ENCODE measurements around the gene ZSWIM5. TPM values are rescaled to one million over a fixed set of nuclear protein-coding genes. Genes with fewer than 3 reads are reported as not detected.
"Not testable (repeated sequence)": the region's sequence is repeated elsewhere in the genome, so short reads cannot be mapped to it uniquely, and the experiment has no call there.

Gene ZSWIM5
- total and polyA plus RNA-seq, 2 experiments from 2014 or later = 6.6 to 7.6 TPM

DNA sequence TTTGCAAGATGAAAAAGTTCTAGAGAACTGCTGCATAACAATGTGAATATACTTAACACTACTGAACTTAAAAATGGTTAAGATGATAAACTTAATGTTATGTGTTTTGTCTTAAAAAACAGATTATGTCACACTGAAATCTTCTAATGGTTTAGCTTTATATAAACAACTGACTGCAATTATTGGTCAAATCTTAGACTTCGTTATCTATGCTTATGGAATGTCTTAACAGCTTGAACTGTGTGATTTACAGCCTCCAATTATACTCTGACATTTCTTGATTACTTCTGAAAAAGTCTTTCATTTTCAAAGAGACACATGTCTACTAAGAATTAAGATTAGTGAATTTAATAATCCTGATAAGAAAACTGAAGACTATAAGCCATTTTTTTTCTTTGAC, 71.1 kb downstream of the ZSWIM5 start:
- TF ChIP-seq, protein P1, sequence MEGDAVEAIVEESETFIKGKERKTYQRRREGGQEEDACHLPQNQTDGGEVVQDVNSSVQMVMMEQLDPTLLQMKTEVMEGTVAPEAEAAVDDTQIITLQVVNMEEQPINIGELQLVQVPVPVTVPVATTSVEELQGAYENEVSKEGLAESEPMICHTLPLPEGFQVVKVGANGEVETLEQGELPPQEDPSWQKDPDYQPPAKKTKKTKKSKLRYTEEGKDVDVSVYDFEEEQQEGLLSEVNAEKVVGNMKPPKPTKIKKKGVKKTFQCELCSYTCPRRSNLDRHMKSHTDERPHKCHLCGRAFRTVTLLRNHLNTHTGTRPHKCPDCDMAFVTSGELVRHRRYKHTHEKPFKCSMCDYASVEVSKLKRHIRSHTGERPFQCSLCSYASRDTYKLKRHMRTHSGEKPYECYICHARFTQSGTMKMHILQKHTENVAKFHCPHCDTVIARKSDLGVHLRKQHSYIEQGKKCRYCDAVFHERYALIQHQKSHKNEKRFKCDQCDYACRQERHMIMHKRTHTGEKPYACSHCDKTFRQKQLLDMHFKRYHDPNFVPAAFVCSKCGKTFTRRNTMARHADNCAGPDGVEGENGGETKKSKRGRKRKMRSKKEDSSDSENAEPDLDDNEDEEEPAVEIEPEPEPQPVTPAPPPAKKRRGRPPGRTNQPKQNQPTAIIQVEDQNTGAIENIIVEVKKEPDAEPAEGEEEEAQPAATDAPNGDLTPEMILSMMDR (IDR thresholded peaks at IDR 0.05; ENCODE audit: low read depth, low read length) = no peak
- no peak overlapping the region for H3K4me3 ChIP-seq
- H3K27ac ChIP-seq = no peak overlapping the region
- no peak for DNase-seq (ENCODE audit: low read depth in 1 of 2, low spot score in 1 of 2)
- no peaks in the 10 kb centered on the region for H3K4me1 ChIP-seq (ENCODE audit: low read depth)
- no peaks in the 10 kb centered on the region for H3K27me3 ChIP-seq
- no peaks in the 10 kb centered on the region for H3K36me3 ChIP-seq
- no peaks in the 10 kb centered on the region for H3K9me3 ChIP-seq (ENCODE audit: low read depth)

DNA sequence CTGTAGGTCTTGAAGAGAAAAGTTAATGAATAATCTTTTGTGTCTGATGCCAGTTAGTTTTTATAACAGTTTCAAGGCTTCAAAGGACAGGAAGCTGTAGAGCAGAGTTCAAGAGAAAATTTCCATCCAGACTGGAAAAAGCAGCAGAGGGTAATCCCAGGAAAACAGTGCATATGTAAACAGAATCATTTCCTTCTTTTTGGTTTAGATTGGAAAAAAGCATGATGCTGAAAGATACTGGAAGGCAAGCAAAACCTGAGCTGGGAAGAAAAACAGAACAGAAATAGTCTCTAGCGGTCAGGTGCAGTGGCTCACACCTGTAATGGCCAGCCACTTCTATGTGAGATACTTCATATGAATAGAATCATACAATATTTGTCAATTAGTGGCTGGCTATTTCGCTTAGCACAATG, 71.9 kb downstream of the ZSWIM5 start:
- Histone ChIP-seq H3K4me3 (no peak overlapping the region), H3K4me1 (ENCODE audit: low read depth) (no peaks in the 10 kb centered on the region), H3K36me3 (no peaks in the 10 kb centered on the region), H3K27ac (no peak overlapping the region), H3K27me3 (no peaks in the 10 kb centered on the region), H3K9me3 (ENCODE audit: low read depth) (no peaks in the 10 kb centered on the region)
- no peak for DNase-seq (ENCODE audit: low read depth in 1 of 2, low spot score in 1 of 2)
- TF ChIP-seq, protein P1 (IDR thresholded peaks at IDR 0.05; ENCODE audit: low read depth, low read length) = no peak

DNA sequence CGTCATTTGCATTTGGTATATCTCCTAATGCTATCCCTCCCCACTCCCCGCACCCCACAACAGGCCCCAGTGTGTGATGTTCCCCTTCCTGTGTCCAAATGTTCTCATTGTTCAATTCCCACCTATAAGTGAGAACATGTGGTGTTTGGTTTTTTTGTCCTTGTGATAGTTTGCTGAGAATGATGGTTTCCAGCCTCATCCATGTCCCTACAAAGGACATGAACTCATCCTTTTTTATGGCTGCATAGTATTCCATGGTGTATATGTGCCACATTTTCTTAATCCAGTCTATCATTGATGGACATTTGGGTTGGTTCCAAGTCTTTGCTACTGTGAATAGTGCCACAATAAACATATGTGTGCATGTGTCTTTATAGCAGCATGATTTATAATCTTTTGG, 73.7 kb downstream of the ZSWIM5 start:
- H3K4me1 ChIP-seq (ENCODE audit: low read depth); H3K27ac ChIP-seq; H3K27me3 ChIP-seq; H3K9me3 ChIP-seq (ENCODE audit: low read depth); DNase-seq (ENCODE audit: low read depth in 1 of 2, low spot score in 1 of 2); H3K36me3 ChIP-seq; H3K4me3 ChIP-seq: not testable (repeated sequence)

DNA sequence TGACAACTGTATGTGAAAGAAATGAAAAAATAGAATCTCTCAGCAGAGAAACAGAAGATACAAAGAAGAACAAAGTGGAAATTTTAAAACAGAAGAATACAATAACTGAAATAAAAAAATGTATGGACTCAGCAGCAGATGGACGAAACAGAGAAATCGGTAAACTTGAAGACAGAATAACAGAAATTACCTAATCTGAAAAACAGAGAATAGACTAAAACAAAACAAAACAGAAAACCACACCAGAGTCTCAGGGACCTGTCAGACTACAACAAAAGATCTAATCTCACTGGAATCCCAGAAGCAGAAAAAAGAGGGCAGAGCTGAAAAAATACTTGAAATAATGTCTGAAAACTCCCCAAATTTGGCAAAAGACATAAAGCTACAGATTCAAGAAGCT, 83.0 kb downstream of the ZSWIM5 start:
- no peak for DNase-seq (ENCODE audit: low read depth in 1 of 2, low spot score in 1 of 2)
- no peak overlapping the region for H3K27ac ChIP-seq
- TF ChIP-seq, protein P1 (IDR thresholded peaks at IDR 0.05; ENCODE audit: low read depth, low read length) = no peak
- H3K9me3 ChIP-seq (ENCODE audit: low read depth) = no peaks in the 10 kb centered on the region
- no peaks in the 10 kb centered on the region for H3K4me1 ChIP-seq (ENCODE audit: low read depth)
- H3K36me3 ChIP-seq = no peaks in the 10 kb centered on the region
- no peak overlapping the region for H3K4me3 ChIP-seq
- H3K27me3 ChIP-seq = no peaks in the 10 kb centered on the region

DNA sequence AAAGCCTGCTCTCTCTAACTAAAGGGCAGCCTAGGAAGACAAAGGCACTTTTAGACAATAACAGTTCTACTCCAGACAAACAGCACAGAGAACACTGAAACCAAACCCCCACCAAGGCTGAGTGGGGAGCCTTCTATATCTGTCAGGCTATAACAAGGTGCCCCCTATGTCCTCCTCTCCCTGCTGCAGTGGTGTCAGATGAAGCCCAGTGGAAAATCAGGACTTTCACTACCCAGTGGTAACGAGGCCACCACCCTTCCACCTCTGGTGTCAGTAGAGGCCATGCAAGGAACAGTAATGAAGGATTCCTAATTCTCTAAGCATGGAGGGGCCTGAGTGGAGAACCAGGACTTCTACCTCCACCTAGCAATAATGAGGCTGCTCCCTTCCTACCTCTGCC, 83.7 kb downstream of the ZSWIM5 start:
- Histone ChIP-seq H3K4me3 (no peak overlapping the region), H3K36me3 (no peaks in the 10 kb centered on the region)
- DNase-seq (ENCODE audit: low read depth in 1 of 2, low spot score in 1 of 2) = no peak

DNA sequence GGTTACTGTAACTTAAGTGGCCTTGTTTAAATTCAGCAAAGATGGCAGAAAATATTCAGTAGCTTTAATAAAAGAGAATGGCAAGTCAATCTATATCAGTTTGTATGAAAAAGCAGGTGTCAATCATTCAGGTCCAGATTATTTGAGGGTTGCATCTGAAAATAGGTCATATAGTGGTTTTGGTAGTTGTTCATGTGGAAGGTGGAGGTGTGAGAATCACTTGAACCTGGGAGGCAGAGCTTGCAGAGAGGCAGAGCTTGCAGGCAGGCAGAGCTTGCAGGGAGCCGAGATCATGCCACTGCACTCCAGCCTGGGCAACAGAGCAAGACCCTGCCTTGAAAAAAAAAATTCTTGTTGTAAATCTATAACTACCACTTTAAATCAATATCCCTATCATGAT, 88.6 kb downstream of the ZSWIM5 start:
- Histone ChIP-seq H3K27ac (no peak overlapping the region), H3K36me3 (no peaks in the 10 kb centered on the region), H3K4me3 (no peak overlapping the region), H3K4me1 (ENCODE audit: low read depth) (no peaks in the 10 kb centered on the region), H3K27me3 (no peaks in the 10 kb centered on the region), H3K9me3 (ENCODE audit: low read depth) (no peaks in the 10 kb centered on the region)
- DNase-seq (ENCODE audit: low read depth in 1 of 2, low spot score in 1 of 2) = no peak
- TF ChIP-seq, protein P1 (IDR thresholded peaks at IDR 0.05; ENCODE audit: low read depth, low read length) = no peak

More for the DNA sequence above, 83.7 kb downstream of the ZSWIM5 start:
- H3K27ac ChIP-seq = no peak overlapping the region
- TF ChIP-seq, protein P1 (IDR thresholded peaks at IDR 0.05; ENCODE audit: low read depth, low read length) = no peak
- no peaks in the 10 kb centered on the region for H3K4me1 ChIP-seq (ENCODE audit: low read depth)
- H3K27me3 ChIP-seq = no peaks in the 10 kb centered on the region
- H3K9me3 ChIP-seq (ENCODE audit: low read depth) = no peaks in the 10 kb centered on the region
